Bone marrow (tissue), 2 donors: ENCODE measurements around the gene TRPM1.

Experiments
- DNase-seq, 2 donors: peaks; one replicate each; lab custom pipeline; 2025; lab: John Stamatoyannopoulos, UW

TRPM1 gene

DNA sequence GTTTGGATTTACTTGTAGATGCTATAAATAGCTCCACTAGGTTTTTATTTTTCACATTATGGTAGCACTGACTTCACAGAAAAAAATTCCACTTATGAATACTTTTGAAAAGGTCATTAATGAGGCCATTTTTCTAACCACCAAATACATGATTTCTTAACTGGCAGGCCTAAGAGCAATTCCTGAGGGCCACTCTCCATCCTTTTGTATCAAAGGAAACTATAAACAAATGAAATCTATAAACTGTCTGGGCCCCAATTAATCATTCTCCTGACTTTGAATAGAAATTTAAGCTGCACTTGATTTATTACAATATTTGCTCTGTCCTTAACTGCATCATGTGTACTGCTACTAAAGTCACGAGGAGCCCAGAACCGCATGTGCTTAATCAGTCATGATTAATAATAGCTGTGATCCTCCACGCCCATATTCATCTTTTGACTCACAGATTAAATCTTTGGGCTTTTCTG, 85.0 kb downstream of the TRPM1 start:
- no peak for DNase-seq

DNA sequence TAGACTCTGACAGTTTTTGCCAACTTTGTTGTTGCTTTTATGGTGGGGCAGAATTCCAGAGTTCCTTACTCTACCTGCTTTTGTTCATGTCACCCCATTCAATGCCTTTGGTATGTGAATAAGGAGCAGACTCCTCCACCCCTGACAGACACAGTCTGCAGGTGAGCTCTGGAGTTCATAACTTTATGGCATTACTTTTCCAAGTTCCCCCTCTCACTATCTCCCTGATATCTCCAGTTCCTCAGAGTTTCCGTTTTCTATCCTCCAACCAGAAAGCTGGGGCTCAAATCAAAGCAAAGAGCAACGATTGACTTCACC, 87.0 kb downstream of the TRPM1 start:
- DNase-seq, result no peak

DNA sequence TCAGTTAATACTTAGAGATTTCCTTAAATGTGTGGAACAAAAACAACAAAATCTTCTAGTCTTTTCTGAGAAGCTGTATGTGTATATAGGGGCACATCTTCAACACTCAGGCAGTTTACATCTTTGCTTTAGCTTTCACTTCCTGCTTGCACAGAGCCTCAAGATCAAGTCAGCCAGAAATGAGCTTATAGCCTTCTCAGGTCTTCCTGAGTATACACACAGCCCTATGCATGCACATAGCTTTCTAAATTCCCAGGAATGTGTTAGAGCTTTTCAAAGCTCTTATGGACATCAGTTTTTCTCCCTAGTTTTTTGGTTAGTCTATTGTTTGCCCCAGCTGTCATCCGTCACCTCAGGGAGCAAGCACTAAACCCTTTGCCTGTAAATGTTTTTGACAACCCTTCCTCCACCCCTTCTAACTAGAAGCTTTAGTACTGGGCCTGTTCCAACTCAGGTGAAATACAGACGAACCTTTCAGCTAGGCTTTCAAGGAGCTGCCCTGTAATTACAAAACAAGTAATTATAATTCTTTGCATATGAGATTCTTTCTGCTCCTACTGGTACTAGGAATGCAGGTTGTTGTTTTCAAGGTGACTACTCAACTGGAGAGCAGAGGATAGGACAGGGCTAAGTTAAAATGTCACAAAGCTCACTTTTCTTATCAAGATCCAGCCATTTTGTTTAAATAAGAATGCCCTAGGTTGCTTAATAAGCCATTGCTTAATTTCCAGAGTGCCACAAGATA, 87.5 kb downstream of the TRPM1 start:
- no peak for DNase-seq

DNA sequence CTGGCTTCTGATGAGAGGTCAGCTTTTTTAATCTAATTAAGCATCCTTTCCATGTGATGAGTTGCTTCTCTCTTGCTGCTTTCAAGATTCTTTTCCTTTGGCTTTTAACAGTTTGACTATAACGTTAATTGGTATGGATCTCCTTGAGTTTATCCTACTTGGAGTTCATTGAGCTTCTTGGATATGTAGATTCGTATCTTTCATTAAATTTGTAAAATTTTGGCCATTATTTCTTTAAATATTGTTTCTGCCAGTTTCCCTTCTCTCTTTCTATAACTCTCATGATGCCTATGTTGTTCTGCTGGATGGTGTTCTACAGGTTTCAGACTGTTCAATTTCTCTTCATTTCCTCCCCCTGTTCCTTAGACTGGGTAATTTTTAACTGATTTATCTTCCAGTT, 89.1 kb downstream of the TRPM1 start:
- DNase-seq, result no peak

DNA sequence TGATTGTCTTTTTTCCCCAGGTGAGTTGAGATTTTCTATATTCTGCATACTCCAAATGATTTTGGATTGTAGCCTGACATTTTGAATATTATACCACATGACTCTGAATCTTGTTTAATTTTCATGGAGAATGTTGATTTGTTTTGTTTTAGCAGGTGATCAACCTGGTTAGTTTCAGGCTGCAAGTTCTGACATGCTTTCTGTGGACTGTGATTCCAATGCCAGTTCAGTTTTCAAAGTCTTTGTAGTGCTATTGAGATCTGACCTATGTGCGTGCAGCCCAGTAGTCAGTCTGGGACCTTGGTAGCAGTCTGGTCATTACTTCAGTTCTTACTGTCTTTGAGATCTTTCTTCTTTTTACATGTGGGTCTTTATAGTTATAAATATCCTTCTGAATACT, 91.5 kb downstream of the TRPM1 start:
- no peak for DNase-seq

DNA sequence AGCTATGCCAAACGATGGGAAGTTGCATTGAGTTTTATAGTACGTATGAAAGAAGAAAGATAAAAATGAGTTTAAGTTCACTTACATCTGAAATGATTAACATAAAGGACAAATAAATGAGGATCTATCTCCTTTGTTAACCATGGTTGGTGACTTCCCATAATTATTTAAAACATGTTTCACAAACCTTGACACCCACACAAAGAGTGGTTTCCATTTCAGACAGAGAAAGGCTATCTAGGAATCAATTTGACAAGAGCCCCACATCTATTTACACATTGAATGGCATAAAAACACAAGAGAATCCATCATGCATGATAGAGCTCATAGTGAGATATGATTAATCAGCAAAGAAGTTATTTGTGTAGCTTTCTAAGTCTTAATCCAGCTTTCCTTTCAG, 95.9 kb downstream of the TRPM1 start:
- no peak for DNase-seq

DNA sequence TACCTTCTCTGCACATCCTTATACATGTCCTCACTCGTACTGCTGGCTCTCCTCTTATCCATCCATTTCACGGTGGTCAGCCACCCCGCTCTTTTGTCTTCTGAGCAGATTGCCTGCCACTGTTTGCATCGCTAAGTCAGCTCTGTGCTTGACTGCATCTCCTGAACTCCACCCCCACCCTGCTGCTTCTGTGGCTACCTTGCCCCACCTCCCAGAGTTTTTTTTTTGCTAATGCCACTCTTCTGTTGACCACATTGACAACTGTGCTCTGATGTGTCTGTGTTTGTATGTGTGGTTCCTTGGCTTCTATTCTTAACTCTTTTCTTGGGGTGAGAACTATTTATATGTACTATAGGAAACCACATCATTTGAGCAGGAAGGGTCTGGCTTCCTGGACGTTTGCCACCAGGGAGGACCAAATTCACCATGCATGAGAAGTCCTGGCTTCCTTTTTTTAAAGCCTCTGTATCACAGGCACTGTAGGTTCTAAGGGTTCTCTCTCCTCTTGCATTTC, 97.2 kb downstream of the TRPM1 start:
- DNase-seq, result peak in 1 of 2 donors; percentile 90

DNA sequence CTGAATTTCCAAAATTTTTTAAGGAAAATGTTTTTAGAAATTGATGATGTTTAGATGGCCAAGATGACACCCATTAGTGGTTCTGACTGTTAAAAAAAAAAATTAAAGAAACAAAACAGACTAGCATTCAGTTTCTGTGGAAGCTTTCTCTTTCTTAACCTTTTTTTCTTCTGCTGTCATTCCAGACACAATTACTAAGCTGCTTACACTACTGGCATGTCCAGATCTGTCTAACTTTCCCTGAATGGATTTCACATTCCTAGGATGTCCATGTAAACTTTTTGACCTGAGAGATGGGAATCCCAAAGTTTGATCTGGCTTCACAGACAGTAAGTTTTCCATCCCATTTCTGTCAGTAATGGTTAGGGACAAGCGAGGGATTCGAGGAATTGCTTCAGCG, 99.8 kb downstream of the TRPM1 start:
- DNase-seq, result no peak

DNA sequence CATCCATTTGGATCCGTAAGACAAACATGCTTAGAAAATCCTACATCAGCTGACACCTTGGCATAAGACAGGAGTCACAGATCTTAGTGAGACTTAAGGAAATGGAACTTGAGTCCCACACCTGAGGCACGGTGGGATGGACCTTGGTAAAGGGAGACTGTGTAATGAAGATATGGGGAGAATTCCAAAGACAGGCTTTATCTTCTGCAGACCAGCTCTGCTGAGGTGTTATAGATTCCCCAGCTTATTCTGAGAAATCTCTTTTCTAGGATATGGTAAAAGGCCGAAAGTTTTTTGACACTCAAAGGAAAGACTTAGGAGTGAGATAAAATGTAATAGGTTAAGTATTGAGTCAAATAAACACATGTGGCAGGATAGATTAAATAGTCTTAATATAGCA, 101.8 kb downstream of the TRPM1 start:
- no peak for DNase-seq

DNA sequence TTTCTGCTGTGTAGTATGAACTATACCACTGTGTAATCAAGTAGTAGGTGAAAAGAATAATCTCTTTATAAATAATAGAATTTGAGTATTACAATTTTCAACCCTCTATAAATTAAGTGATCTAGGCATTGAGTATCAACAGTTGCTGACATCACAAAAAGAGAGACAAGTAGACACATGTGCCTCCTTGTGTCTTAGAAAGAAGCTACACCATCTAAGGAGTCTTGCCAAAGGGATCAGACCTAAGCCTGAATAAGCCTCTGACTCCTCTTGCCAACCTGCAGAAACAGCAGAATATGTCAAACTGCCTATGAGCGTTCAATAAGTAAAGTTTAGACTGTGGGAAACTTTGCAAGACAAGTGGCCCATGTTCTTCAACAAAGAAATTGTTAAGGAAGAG, 104.3 kb downstream of the TRPM1 start:
- no peak for DNase-seq

DNA sequence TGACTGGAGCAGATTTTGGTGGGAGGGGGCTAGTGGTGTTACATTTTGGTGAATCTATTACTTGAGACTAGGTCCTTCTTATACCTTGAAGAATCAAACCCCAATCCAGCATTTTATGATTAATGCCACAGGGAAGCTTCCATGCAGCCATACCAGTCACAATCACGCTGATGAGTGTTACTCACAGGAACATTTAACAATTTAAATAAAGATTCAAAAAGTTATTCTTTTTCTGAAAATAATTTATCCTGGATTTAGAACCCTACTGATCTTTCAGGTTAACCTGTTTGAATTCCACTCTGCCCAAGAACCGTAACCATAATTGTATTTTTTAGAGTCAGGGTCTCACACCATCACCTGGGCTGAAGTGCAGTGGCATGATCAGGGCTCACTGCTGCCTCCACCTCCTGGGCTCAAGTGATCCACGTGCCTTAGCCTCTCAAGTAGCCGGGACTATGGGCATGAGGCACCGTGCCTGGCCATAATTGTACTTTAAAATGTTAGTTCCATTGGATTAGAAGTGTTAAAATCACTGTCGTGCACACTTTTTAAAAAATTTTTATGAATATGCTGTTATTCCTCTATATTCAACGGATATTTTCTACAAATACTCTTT, 109.2 kb downstream of the TRPM1 start:
- no peak for DNase-seq

DNA sequence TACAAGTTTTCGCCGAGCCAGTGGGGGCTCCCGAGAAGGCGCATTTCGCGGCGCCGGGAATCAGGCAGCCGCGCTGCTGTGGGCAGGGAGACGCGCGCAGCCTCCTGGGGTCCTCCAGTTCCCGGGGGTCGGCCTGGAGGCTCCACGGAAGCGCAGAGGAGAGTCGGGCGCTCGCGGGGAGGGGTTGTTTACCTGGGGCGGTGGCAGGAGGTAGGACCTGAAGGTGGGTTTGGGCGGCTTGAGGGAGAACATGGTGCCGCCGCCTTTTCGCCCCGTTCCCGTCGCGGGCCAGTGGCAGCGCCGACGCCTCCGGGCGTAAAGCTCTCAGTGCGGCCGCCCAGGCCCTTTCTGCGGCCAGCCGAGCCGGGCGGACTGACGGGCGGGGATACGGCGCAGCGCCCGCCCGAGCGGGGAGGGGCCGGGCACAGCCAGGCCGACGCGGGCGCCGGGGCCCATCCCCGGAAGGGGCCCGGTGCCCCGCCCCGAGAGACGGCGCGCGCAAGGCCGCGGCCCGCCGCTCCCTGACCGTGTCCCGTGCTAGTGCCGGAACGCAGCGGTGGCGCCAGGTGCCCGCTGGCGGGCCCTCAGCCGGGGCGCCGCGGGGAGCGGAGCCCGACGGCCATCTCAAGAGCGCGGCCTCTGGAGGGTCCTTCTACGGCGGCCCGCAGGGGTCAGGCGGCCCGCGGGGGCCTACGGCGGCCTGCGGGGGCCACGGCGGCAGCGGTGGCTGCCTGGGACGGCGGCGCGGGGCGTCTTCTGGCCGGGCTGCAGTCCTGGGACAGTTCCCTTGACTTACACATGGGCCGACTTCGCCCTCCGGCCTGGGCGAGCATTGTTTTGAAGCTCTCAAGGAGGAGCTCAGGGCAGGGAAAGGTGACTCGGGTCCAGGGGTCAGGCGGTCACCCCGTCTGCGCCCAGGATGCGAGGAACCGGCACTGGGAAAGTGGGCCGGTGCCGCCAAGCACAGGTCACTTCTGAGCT, 110.0 kb downstream of the TRPM1 start, which contains the start of gene MTMR10:
Gene MTMR10 (minus strand): TSS at position 374 of the 981 bp plus-strand sequence. CDS start 122 bp downstream, at position 252.
- peak; percentile 33 to 64 for DNase-seq

DNA sequence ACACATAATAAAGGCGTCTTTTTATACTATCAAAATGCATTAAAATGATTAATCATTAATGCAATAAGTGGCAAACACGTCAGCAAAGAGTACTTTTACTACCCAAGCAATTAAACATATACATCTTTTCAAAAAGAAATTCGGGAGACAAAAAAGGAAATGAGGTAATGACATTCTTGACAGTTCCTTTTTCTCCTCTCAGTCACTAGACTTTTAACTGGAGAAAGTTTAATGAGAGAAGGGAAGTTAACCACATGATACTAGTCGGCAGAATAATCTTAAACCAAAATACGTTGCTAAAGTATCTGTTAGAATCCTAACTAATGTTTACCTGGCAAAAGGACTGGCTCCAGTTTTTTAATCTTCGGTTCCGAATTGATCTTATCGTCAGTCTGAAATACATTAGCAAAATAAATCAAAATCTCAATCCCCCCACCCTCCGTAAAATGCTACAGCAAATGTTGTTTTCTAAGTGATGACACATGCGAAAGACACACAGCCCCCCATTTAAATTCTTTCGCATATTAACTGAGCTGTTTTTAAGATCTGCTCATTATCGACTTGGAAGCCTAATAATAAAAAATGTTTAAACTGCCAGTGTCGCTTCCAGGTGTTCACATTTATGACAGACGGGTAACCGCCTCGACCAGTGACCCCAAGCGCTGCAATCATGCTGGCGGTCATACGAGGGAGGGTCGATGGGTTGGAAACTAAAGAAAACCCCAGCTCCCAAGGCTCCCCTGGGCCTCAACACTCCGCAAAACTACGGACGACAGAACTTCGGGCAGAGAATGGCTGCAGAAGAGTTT, 110.9 kb downstream of the TRPM1 start:
- peak in 1 of 2 donors; percentile 29 for DNase-seq

DNA sequence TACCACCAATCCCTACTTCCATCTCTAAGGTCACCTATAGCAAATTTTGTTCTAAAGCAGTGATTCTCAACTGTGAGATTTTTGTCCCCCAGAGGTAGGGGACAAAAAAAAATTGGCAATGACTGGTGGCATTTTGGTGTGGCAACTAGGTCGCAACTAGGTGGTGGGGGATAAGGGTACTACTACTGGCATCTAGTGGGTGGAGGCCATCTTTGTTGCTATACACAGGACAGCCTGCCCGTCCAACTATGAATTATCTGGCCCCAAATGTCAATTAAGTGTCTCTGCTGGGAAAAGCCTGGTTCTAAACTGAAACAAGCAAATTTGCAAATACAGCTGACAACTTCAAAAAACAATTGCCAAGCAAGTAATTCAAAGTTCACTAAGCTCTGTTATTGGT, 111.5 kb downstream of the TRPM1 start:
- DNase-seq, result no peak

DNA sequence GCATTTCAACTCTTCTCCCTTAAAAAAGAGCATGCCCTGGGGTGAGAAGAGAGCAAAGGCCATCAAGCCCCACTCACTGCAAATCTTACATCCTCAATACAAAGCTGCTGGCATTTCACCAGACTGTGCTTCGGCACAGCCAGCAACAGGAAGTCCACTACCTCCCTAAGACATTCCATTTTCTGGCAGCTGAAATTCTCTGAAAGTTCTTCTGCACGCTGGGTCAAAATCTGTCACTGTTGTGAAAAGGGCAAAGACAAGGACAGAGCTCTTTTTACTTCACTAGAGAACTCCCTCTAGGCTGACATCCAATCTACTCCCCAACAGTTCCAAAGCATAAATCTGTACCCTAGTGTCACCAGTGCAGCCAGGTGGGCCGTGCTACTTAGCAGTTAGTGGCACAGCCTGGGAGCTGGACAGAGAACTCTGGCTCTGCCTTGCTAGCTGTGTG, 116.4 kb downstream of the TRPM1 start:
- DNase-seq, result no peak

DNA sequence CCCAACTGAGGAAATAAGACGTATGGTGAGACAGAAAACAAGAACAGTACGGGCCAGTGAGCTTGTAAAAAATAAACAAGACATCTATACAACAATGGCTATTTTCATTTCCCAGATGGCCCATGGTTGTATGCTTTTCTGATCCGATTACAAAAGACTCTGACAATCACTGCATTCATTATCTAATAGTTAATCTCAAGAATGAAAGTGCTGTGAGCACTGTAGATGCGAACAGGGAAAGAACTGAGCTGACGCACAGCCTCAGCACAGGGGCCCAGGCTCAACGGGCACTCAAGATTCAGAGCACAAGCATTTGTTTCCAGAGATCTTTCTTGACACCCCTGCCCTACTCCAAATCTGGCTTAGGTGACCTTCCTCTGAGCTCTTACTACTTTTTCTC, 117.0 kb downstream of the TRPM1 start:
- DNase-seq, result no peak

DNA sequence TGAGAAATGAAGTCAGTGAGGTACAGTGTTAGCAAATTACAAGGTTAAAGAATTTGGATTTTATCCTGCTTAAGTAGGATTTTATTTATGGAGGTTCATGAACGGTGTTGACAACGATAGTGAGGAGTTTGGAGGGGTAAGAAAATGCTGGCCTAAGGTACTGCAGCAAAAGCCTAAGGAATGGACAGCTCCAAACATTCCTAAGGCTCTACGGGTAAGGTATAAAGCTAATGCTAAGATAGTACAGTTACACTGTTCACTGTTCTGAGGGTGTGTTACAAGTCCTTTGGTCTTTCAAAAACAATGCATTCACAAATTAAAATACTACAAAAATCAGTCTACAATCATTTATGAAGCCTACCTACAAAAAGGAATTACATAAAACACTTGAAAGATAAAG, 117.4 kb downstream of the TRPM1 start:
- DNase-seq, result no peak

DNA sequence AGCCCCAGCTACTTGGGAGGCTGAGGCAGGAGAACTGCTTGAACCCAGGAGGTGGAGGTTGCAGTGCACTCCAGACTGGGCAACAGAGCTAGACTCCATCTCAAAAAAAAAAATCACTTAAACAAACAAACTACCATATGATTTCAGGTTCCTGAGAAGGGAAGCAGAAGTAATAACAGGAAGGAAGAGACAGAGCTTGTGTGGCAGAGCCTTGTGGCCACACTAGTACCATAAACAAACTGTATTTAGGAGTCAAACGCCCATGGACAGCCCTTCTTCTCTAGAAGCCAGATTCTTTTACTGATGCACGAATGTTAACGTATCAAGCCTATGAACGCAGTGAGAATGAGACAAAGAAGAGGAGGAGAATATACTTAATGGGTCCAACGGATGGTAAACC, 122.1 kb downstream of the TRPM1 start:
- DNase-seq, result peak in 1 of 2 donors; percentile 38

DNA sequence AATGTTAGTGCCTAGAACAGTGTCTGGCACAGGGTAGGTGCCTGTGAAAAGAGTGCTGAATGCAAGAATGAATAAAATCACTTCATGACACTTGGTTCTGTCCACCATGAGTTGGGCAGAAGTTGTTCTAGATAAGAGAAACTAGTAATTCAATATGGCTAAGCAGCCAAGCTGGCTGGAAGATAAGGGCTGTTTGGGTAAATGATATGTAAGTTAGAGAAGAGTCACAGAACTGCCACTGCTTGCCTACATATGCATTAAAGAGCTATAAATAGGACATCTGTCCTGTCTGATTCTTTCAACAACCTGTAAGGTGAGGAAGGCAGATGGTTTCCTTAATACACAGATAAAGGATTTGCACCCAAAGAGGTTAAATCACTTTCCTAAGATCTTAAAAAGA, 123.2 kb downstream of the TRPM1 start:
- DNase-seq, result no peak

DNA sequence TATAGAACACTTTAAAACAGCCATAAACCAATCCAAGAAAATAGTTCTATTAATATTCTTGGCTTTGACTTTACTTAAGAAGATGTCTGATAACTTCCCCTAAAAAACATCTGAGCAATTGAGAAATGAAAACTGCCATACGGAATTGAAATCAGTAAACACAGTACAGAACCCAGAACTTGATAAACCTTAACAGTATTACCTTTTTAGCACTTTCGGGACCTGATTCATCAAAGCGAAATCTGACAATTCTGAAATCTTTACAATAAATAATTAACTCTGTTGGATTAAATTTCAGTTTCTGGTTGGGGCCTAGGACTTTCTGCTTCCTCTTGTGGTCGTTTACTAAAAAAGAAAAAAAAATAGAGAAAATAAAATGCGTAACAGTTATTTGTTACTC, 127.4 kb downstream of the TRPM1 start:
- DNase-seq, result no peak

DNA sequence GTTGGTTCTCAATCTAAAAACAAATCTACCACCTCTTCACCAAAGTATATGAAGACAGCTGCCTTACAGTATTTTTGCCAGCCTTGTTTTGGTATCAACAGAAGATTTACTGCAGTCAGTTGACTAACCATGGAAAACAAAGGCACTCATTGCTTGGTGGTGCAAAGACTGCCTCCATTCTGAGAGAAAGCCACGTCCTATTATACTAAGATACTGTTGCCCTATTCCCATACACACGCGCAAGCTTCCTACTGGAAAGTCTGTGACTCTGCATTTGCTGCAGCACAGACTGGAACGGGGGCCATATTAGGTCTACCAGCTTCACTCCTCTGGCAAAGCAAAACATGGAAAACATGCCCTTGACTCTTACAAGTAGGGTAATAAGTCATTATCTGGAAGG, 128.1 kb downstream of the TRPM1 start:
- no peak for DNase-seq
